Stimulated activated CD8-positive, alpha-beta memory T cell treated with anti-CD3 and anti-CD28 coated beads, Interleukin-2, amount 100 ng/mL, for 1 hour (primary cell): Measurements from ENCODE around the gene SLC5A3.

Experiments
- DNase-seq, 2 donors: peaks; one replicate each; pipeline ENCODE4 v3.0.0-alpha.2; 2020; ENCODE audit warnings: low read depth in 2 of 2

Gene SLC5A3

DNA sequence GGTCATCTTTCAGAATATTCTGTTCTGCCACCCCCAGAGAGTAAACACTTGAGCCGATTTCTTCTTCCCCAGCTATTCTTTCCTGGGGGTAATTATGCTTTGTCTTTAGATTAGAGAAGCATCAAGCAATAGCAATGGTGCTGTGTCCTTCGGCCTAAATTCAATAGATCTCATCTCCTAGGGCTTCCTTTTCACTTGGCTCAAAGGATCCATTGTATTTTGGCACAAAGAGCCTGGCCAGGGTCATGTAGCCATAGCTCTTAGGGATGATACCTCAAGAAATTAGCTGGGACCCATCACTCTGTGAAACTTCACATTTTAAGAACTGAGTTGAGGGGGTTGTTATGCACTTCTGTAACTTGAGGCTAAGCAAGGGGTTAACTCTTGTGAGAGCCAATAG is 27.0 kb downstream of the SLC5A3 start:
- DNase-seq, result no peak

DNA sequence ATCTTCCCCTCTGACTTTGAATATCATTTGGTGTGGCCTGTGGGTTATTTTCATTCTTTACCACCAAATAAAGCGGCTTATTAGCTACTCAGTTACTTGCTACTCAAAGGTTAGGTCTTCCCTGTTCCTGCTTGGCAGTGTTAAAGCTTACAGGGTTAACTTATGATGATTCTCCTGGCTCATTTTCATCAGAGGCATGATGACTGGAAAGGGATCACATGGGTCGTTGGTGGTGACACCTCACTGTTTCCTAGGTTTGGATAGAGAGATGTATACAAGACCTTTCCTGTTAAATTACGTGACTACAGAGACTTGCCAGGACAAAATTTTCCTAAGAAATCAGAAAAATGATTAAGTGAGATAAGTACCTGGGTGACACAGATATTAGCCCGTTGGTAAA is 27.4 kb downstream of the SLC5A3 start:
- DNase-seq, result no peak

DNA sequence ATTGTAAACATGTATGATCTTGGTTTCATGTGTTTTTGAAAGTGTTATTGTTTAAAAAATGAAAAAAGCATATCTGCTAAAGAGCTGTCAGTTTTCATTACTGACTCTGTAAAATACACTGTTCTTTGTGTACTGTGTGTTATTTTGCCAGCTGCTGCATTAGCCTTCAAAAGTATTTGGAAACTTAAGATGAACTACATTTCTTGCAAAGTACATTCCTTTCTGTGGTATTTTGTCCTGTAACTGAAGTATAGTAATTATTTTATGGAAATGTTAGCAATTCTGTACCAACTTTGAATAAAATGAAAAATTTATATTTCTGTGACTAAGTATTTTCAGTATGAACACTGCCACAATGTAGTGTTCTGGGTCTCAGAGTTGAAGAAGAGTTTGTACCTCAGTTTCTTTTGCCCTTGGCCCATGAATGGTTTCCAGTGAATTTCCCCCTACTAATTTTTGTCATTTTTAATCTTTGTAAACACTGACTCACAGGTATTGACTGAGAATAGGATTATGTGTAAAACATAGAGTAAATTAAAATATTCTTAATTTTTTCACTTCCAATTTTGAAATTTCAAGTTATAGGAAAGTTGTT is 32.7 kb downstream of the SLC5A3 start:
- DNase-seq, result no peak

GRCh38 chr21:34107606-34108005 is 34.2 kb downstream of the SLC5A3 start:
- DNase-seq, result no peak

- no peak for DNase-seq
These were observed 35.7 kb downstream of the SLC5A3 start for GRCh38 chr21:34109075-34109474.

GRCh38 chr21:34110594-34111202 is 37.3 kb downstream of the SLC5A3 start:
- no peak for DNase-seq

- no peak for DNase-seq
These were observed 39.1 kb downstream of the SLC5A3 start for GRCh38 chr21:34112316-34113033.

DNA sequence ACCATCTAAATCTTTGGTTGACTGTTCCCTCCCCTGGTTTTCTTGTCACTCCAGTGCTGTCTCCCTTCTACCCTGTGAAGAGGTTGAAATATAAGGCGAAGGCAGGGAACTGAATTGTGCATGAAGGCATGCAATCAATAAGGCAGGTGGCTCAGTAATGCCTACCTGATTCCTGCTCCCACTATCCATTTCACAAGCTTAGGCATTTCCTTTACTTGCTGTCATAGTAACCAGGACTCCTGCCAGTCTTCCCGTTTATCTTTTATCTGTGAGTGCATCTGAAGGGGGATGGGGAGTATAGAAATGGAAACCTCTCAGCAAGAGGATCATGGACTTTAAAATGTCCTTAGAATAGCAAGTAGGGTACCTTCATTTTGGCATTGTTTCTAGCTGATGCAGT is 40.5 kb downstream of the SLC5A3 start:
- DNase-seq, result no peak

GRCh38 chr21:34115160-34115559 is 41.8 kb downstream of the SLC5A3 start:
- DNase-seq, result no peak

- no peak for DNase-seq
These were observed 43.2 kb downstream of the SLC5A3 start for GRCh38 chr21:34116569-34116968.

DNA sequence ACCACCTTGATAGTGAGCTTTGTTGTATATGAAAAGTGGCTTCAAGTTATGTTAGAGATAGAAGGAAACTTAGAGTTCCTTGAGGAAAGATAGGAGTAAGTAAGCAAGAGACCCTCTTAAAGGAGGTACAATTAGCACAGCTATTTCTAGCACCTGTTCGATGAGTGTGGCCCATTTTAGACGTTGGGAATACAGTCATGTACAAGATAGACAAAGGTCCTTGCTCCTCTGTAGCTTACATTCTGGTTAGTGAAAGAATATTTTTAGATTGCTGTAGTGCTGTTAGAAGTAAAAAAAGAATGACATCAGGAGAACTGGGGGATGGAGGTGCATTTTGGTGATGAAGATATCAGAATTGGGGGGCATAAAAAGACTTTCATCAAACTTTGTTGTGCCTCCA is 47.5 kb downstream of the SLC5A3 start:
- no peak for DNase-seq

DNA sequence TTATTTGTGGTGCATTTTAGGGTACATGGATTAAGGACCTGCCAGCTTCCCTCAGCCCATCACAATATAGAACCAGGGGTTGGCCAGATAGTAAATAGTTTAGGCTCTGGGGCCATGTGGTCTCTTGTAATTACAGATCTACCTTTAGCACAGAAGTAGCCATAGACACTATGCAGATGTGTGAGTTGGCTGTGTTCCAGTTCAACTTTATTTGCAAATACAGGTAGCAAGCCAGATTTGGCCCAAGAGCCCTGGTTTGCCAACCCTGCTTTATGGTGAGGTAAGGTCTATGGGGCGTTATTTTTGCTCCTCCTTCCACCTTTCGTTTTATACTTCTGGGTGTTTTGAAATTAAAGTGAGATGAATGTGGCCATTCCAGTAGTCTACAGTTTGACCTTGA is 48.7 kb downstream of the SLC5A3 start:
- no peak for DNase-seq
